ENCODE measurements around the gene GSG1L. TPM values are rescaled to one million over a fixed set of nuclear protein-coding genes. Genes with fewer than 3 reads are reported as not detected.

The GSG1L gene
- total RNA-seq, 5 donors from 2014 or later (not counting 1 experiment from before 2014, with no cell fraction given): not detected

DNA sequence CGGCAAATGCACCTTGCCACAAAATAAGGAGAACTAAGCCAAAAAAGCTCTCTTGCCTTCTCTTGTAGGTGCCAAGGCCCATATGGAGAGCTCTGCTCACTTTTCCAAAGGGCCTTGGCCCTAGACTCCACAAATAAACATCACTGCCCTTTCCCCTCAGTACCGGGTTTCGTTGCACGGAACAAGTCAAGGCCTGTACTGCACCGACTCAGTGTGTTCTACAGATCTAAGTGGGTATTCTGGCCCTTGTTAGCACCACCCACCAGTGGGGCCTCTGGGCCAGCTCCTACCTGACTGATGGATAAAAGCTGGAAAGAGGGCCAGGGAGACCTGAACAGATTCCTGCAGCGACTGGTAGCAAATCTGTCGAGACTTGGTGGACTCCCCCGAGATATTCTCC lies 43.7 kb upstream of the GSG1L start:
- Histone ChIP-seq H3K4me1 (ENCODE audit: control insufficient read depth in 1 of 2, extremely low read depth in 1 of 2, insufficient read depth in 2 of 2, low read length in 2 of 2) (peaks cover 0 to 4% of the 10 kb centered on the region in 2 experiments), H3K9me3 (no peaks in the 10 kb centered on the region), H3K27me3 (replicated peaks in 1 of 2; ENCODE audit: control insufficient read depth in 2 of 2, extremely low read depth in 1 of 2, insufficient read depth in 2 of 2, low read length in 1 of 2) (no peaks in the 10 kb centered on the region), H3K36me3 (ENCODE audit: control insufficient read depth in 2 of 2, extremely low read depth in 1 of 2, insufficient read depth in 1 of 2, low read length in 1 of 2) (peaks cover 26 to 96% of the 10 kb centered on the region in 2 donors), H3K4me3 (ENCODE audit: control insufficient read depth in 1 of 2, extremely low read depth in 1 of 2, low read length in 1 of 2) (no peak overlapping the region), H3K27ac (ENCODE audit: low read length) (no peak overlapping the region)
- H3K27ac Mint-ChIP-seq: no peak overlapping the region
- no peak for DNase-seq
- no peak for ATAC-seq (replicated peaks in 1 of 4)
- H3K36me3 Mint-ChIP-seq: peaks cover 77% of the 10 kb centered on the region
- no peak overlapping the region for H3K4me3 Mint-ChIP-seq
- H3K4me1 Mint-ChIP-seq: peaks cover 5 to 18% (median 12%) of the 10 kb centered on the region in 3 donors
- WGBS (ENCODE audit: insufficient coverage): 97% methylated on average over 5 of the region's 8 CpGs
- POLR2A ChIA-PET: interaction anchor here in 1 of 2 donors (0.6 kb wide), 1 partner anchor 101 kb away, joined by 3 read pairs; no protein-coding TSS in a partner anchor
- H3K27me3 Mint-ChIP-seq: no peaks in the 10 kb centered on the region
- CTCF ChIA-PET: no interaction called here
- H3K9me3 Mint-ChIP-seq: no peaks in the 10 kb centered on the region

GRCh38 chr16:28106467-28107215 lies 43.1 kb upstream of the GSG1L start:
- H3K27ac Mint-ChIP-seq: no peak overlapping the region
- H3K4me3 Mint-ChIP-seq: no peak overlapping the region
- no CpG with 5 or more reads among the region's 5 CpGs for WGBS (ENCODE audit: insufficient coverage)
- H3K27ac ChIP-seq (ENCODE audit: low read length): no peak overlapping the region
- H3K4me1 Mint-ChIP-seq: peaks cover 5 to 18% (median 12%) of the 10 kb centered on the region in 3 donors
- H3K36me3 ChIP-seq (ENCODE audit: control insufficient read depth in 2 of 2, extremely low read depth in 1 of 2, insufficient read depth in 1 of 2, low read length in 1 of 2): peaks cover 26 to 96% of the 10 kb centered on the region in 2 donors
- H3K4me1 ChIP-seq (ENCODE audit: control insufficient read depth in 1 of 2, extremely low read depth in 1 of 2, insufficient read depth in 2 of 2, low read length in 2 of 2): peaks cover 0 to 4% of the 10 kb centered on the region in 2 experiments
- DNase-seq: no peak
- no peak overlapping the region for H3K4me3 ChIP-seq (ENCODE audit: control insufficient read depth in 1 of 2, extremely low read depth in 1 of 2, low read length in 1 of 2)
- H3K27me3 ChIP-seq (replicated peaks in 1 of 2; ENCODE audit: control insufficient read depth in 2 of 2, extremely low read depth in 1 of 2, insufficient read depth in 2 of 2, low read length in 1 of 2): no peaks in the 10 kb centered on the region
- CTCF ChIA-PET: no interaction called here
- no peaks in the 10 kb centered on the region for H3K27me3 Mint-ChIP-seq
- POLR2A ChIA-PET: interaction anchor here in 1 of 2 donors (0.5 to 0.6 kb wide), 2 partner anchors 15 to 101 kb away, joined by 3 read pairs; no protein-coding TSS in a partner anchor
- no peak for ATAC-seq (replicated peaks in 1 of 4)
- H3K9me3 ChIP-seq: no peaks in the 10 kb centered on the region
- no peaks in the 10 kb centered on the region for H3K9me3 Mint-ChIP-seq
- H3K36me3 Mint-ChIP-seq: peaks cover 79% of the 10 kb centered on the region

DNA sequence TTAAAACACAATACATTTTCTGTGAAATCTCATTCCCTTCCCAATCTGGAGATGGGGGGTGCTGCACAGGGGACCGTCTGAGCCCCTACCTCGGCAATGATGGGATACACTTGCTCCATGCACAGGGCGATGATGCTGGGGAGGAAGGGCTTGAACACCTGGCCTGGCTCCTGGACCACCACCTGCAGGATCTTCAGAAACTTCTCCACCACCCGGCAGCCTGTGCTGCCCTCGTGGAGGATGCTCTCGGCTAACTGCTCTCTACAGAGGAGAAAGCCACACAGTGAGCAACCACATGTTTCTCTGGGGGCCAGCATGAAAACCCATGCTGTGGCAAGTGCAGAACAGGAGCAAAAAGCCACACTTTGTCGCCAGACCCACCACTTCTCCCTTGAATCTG lies 42.4 kb upstream of the GSG1L start:
- H3K27me3 ChIP-seq (replicated peaks in 1 of 2; ENCODE audit: control insufficient read depth in 2 of 2, extremely low read depth in 1 of 2, insufficient read depth in 2 of 2, low read length in 1 of 2): no peaks in the 10 kb centered on the region
- H3K36me3 ChIP-seq (ENCODE audit: control insufficient read depth in 2 of 2, extremely low read depth in 1 of 2, insufficient read depth in 1 of 2, low read length in 1 of 2): peaks cover 26 to 98% of the 10 kb centered on the region in 2 donors
- ChIA-PET CTCF (no interaction called here), POLR2A (interaction anchor here in 1 of 2 donors (0.5 kb wide), 1 partner anchor 14 kb away, joined by 3 read pairs; no protein-coding TSS in a partner anchor)
- 86% methylated on average over 2 of the region's 7 CpGs for WGBS (ENCODE audit: insufficient coverage)
- H3K27me3 Mint-ChIP-seq: no peaks in the 10 kb centered on the region
- peaks cover 5 to 18% (median 10%) of the 10 kb centered on the region in 3 donors for H3K4me1 Mint-ChIP-seq
- H3K36me3 Mint-ChIP-seq: peaks cover 72% of the 10 kb centered on the region
- no peak overlapping the region for H3K27ac ChIP-seq (ENCODE audit: low read length)
- H3K4me3 ChIP-seq (ENCODE audit: control insufficient read depth in 1 of 2, extremely low read depth in 1 of 2, low read length in 1 of 2): no peak overlapping the region
- no peaks in the 10 kb centered on the region for H3K9me3 Mint-ChIP-seq
- no peak for ATAC-seq (replicated peaks in 1 of 4)
- no peak overlapping the region for H3K27ac Mint-ChIP-seq
- H3K4me3 Mint-ChIP-seq: no peak overlapping the region
- DNase-seq: no peak
- H3K4me1 ChIP-seq (ENCODE audit: control insufficient read depth in 1 of 2, extremely low read depth in 1 of 2, insufficient read depth in 2 of 2, low read length in 2 of 2): peaks cover 0 to 4% of the 10 kb centered on the region in 2 experiments
- no peaks in the 10 kb centered on the region for H3K9me3 ChIP-seq

DNA sequence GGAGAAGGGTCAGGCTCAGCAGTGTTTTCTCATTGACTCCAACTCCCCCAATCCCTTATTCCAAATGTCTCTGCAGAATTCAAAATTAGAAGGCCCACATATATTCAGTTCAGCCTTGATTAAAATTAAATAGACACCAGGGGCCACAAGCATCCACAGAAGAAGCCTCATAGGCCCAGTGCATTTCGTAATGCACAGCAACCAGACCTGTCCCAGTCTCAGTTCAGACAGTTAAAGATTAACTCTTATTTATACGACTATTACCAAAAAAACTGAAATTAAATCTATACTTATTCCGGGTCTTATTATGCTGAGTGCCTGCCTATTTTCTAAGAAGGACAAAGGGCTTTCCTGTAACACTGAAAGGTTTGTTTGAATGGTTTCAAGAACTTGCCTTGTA lies 41.8 kb upstream of the GSG1L start:
- Mint-ChIP-seq H3K4me1 (peaks cover under 1 to 13% (median 5%) of the 10 kb centered on the region in 3 donors), H3K4me3 (no peak overlapping the region), H3K9me3 (no peaks in the 10 kb centered on the region), H3K27me3 (no peaks in the 10 kb centered on the region), H3K36me3 (peaks cover 71% of the 10 kb centered on the region), H3K27ac (no peak overlapping the region)
- 100% methylated on average over 1 of the region's 3 CpGs for WGBS (ENCODE audit: insufficient coverage)
- Histone ChIP-seq H3K36me3 (ENCODE audit: control insufficient read depth in 2 of 2, extremely low read depth in 1 of 2, insufficient read depth in 1 of 2, low read length in 1 of 2) (peaks cover 24 to 99% of the 10 kb centered on the region in 2 donors), H3K4me3 (ENCODE audit: control insufficient read depth in 1 of 2, extremely low read depth in 1 of 2, low read length in 1 of 2) (no peak overlapping the region), H3K27ac (ENCODE audit: low read length) (no peak overlapping the region), H3K9me3 (no peaks in the 10 kb centered on the region), H3K4me1 (ENCODE audit: control insufficient read depth in 1 of 2, extremely low read depth in 1 of 2, insufficient read depth in 2 of 2, low read length in 2 of 2) (peaks cover 0 to 3% of the 10 kb centered on the region in 2 experiments), H3K27me3 (replicated peaks in 1 of 2; ENCODE audit: control insufficient read depth in 2 of 2, extremely low read depth in 1 of 2, insufficient read depth in 2 of 2, low read length in 1 of 2) (no peaks in the 10 kb centered on the region)
- POLR2A ChIA-PET: no interaction called here
- DNase-seq (no peak), ATAC-seq (replicated peaks in 1 of 4) (no peak)
- CTCF ChIA-PET: no interaction called here

- H3K27me3 Mint-ChIP-seq: no peaks in the 10 kb centered on the region
- no peaks in the 10 kb centered on the region for H3K4me1 ChIP-seq (ENCODE audit: control insufficient read depth in 1 of 2, extremely low read depth in 1 of 2, insufficient read depth in 2 of 2, low read length in 2 of 2)
- no peak for DNase-seq
- peaks cover 22 to 100% of the 10 kb centered on the region in 2 donors for H3K36me3 ChIP-seq (ENCODE audit: control insufficient read depth in 2 of 2, extremely low read depth in 1 of 2, insufficient read depth in 1 of 2, low read length in 1 of 2)
- H3K36me3 Mint-ChIP-seq: peaks cover 67% of the 10 kb centered on the region
- H3K27ac Mint-ChIP-seq: no peak overlapping the region
- H3K27ac ChIP-seq (ENCODE audit: low read length): no peak overlapping the region
- no peak overlapping the region for H3K4me3 Mint-ChIP-seq
- no peaks in the 10 kb centered on the region for H3K9me3 Mint-ChIP-seq
- H3K27me3 ChIP-seq (replicated peaks in 1 of 2; ENCODE audit: control insufficient read depth in 2 of 2, extremely low read depth in 1 of 2, insufficient read depth in 2 of 2, low read length in 1 of 2): no peaks in the 10 kb centered on the region
- no peak for ATAC-seq (replicated peaks in 1 of 4)
- H3K4me3 ChIP-seq (ENCODE audit: control insufficient read depth in 1 of 2, extremely low read depth in 1 of 2, low read length in 1 of 2): no peak overlapping the region
- H3K9me3 ChIP-seq: no peaks in the 10 kb centered on the region
- peaks cover 0 to 4% (median 0%) of the 10 kb centered on the region in 3 donors for H3K4me1 Mint-ChIP-seq
- CTCF ChIA-PET: interaction anchor here in 1 of 2 donors (0.5 kb wide), 1 partner anchor 783 kb away, joined by 3 read pairs; no protein-coding TSS in a partner anchor
- POLR2A ChIA-PET: no interaction called here
- 96% methylated on average over 16 of the region's 16 CpGs for WGBS (ENCODE audit: insufficient coverage)
Observed at GRCh38 chr16:28104404-28104803, 40.9 kb upstream of the GSG1L start.

DNA sequence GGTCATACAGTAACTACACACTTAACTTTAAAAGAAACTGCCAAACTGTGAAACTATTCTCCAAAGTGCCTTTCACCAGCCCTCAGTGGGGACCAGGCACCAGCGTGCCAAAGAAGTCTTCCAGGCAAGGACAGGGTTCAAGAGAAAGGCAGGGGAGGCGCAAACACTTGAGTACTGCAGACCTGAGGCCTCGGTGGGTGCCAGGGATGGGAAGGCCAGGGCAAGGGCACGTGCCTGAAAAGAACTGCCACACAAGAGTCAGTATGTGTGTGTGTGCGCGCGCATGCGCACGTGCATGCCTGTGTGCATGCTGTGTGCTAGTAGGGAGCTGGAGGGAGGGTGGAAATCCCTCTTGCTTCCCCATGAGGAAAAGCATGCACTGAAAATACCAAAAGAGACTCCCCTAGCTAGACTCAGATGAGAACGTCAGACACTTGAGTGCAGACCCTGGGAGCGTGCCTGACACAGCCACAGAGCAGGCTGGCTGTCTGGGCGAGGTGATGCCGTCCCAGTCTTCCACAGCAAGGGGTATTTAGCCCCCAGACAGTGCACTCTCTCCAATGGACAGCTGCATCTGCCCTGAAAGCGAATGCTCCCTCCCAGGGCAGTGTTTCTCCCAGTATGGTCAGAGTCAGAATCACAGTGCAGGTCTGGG lies 40.1 kb upstream of the GSG1L start:
- Mint-ChIP-seq H3K4me1 (no peaks in the 10 kb centered on the region), H3K36me3 (peaks cover 73% of the 10 kb centered on the region), H3K9me3 (no peaks in the 10 kb centered on the region), H3K27me3 (no peaks in the 10 kb centered on the region), H3K4me3 (no peak overlapping the region), H3K27ac (peak overlapping the region in 1 of 2 donors; percentile 27)
- DNase-seq (no peak), ATAC-seq (replicated peaks in 1 of 4) (no peak)
- H3K4me3 ChIP-seq (ENCODE audit: control insufficient read depth in 1 of 2, extremely low read depth in 1 of 2, low read length in 1 of 2): no peak overlapping the region
- no peak overlapping the region for H3K27ac ChIP-seq (ENCODE audit: low read length)
- no peaks in the 10 kb centered on the region for H3K4me1 ChIP-seq (ENCODE audit: control insufficient read depth in 1 of 2, extremely low read depth in 1 of 2, insufficient read depth in 2 of 2, low read length in 2 of 2)
- CTCF ChIA-PET: interaction anchor here in 1 of 2 donors (0.5 kb wide), 1 partner anchor 784 kb away, joined by 3 read pairs; no protein-coding TSS in a partner anchor
- no peaks in the 10 kb centered on the region for H3K9me3 ChIP-seq
- H3K27me3 ChIP-seq (replicated peaks in 1 of 2; ENCODE audit: control insufficient read depth in 2 of 2, extremely low read depth in 1 of 2, insufficient read depth in 2 of 2, low read length in 1 of 2): no peaks in the 10 kb centered on the region
- 99% methylated on average over 14 of the region's 14 CpGs for WGBS (ENCODE audit: insufficient coverage)
- H3K36me3 ChIP-seq (ENCODE audit: control insufficient read depth in 2 of 2, extremely low read depth in 1 of 2, insufficient read depth in 1 of 2, low read length in 1 of 2): peaks cover 22 to 99% of the 10 kb centered on the region in 2 donors
- POLR2A ChIA-PET: no interaction called here
